H1 (cell line): ENCODE measurements around the gene AXIN2. TPM values are rescaled to one million over a fixed set of nuclear protein-coding genes. Genes with fewer than 3 reads are reported as not detected.

Source experiments
- ATF2 ChIP-seq: IDR thresholded peaks from 2 replicates; pipeline ENCODE4 v1.6.1; 2012; ENCODE audit warnings: low read length, inconsistent platforms
- ATF3 ChIP-seq: IDR thresholded peaks from 2 replicates; pipeline ENCODE4 v1.6.1; 2011; ENCODE audit warnings: low read depth, mild to moderate bottlenecking, low read length; ENCODE audit not compliant: insufficient read depth
- KDM4A ChIP-seq: IDR thresholded peaks from one replicate; pipeline ENCODE4 v1.7.1; 2012; ENCODE audit warnings: low read depth, mild to moderate bottlenecking, moderate library complexity, low read length, inconsistent platforms; ENCODE audit not compliant: severe bottlenecking
- TCF12 ChIP-seq: IDR thresholded peaks from 2 replicates; pipeline ENCODE4 v1.6.1; 2011; ENCODE audit warnings: low read depth, mild to moderate bottlenecking, low read length
- polyA plus RNA-seq, 7 experiments: library from polyadenylated mRNA; depleted of rRNA in 3 of 7; stranded (reverse) in 5 of 7; unstranded in 2 of 7; fragments of >200 nt in 5 of 7; fragments of 200-250 nt in 2 of 7; gene quantifications; 1 replicate in 5 of 7; 2 replicates in 1 of 7; 4 replicates in 1 of 7; pipeline versions ENCODE4 v1.2.1 to v1.2.3, GENCODE V29; 2011 to 2013; ENCODE audit warnings: missing spikeins in 2 of 7, mixed read lengths in 2 of 7
- total RNA-seq: library from RNA; stranded (reverse); fragmentation: NEBNext Ultra II Directional; extraction: Animal tissue kit (Norgen Biotek cat#: 25700); gene quantifications from 2 replicates; pipeline ENCODE4 v1.2.1, GENCODE V29; 2021

The AXIN2 gene
- total and polyA plus RNA-seq, 2 of the 8 experiments (the other 6 are each of a cell fraction or from before 2014, with no cell fraction given) = 17.7 to 33.4 TPM

- no peak for TF ChIP-seq KDM4A
- no peak for TF ChIP-seq TCF12
- no peak for TF ChIP-seq ATF3
- TF ChIP-seq ATF2 = no peak
These were observed 31.5 kb downstream of the AXIN2 start (continued) for GRCh38 chr17:65529761-65530522.
